T-cell (primary cell): ENCODE results near the gene PSENEN. TPM values are rescaled to one million over a fixed set of nuclear protein-coding genes. Genes with fewer than 3 reads are reported as not detected.

Experiments
- ATAC-seq, 4 experiments: fragments of 200-7000 bp in 3 of 4; fragments of 150-1000 bp in 1 of 4; cut with Tn5 transposase; replicated peaks in 1 of 4; 1 replicate in 3 of 4; 2 replicates in 1 of 4; pipeline ENCODE4 v1.10.0; 2021; ENCODE audit warnings: moderate library complexity in 3 of 4, mild to moderate bottlenecking in 2 of 4, moderate number of reproducible peaks in 1 of 4
- CTCF ChIA-PET, 2 donors: fragments of 300-600 bp; sonication (Branson Sonifier 250); formaldehyde crosslinking; loops; one replicate each; lab custom pipeline; 2022; ENCODE audit warnings: antibody characterized with exemption in 2 of 2; lab: Charles Lee
- POLR2A ChIA-PET, 2 donors: fragments of 300-600 bp; sonication (Branson Sonifier 250); formaldehyde crosslinking; loops; one replicate each; lab custom pipeline; 2022; ENCODE audit warnings: antibody characterized with exemption in 2 of 2; lab: Charles Lee
- DNase-seq, 35 experiments: peaks; one replicate each; pipeline versions ENCODE4 v3.0.0 to v3.0.0-alpha.2; 2013 to 2023
- H3K27ac ChIP-seq: one replicate; pipeline ENCODE4 v1.5.1; 2013; ENCODE audit warnings: low read length
- H3K27me3 ChIP-seq, 2 experiments: replicated peaks in 1 of 2; 1 replicate in 1 of 2; 2 replicates in 1 of 2; pipeline versions ENCODE4 v1.6.1 to v1.7.0; 2013; ENCODE audit warnings: low read length in 1 of 2, mixed read lengths in 1 of 2; ENCODE audit not compliant: control insufficient read depth in 2 of 2, insufficient read depth in 2 of 2; ENCODE audit errors: extremely low read depth in 1 of 2
- H3K36me3 ChIP-seq, 2 donors: 1 replicate in 1 of 2; 2 replicates in 1 of 2; pipeline versions ENCODE4 v1.6.1 to v1.7.0; 2013; ENCODE audit warnings: low read length in 1 of 2; ENCODE audit not compliant: control insufficient read depth in 2 of 2, insufficient read depth in 1 of 2; ENCODE audit errors: extremely low read depth in 1 of 2
- H3K4me1 ChIP-seq, 2 experiments: 1 replicate in 1 of 2; 2 replicates in 1 of 2; pipeline versions ENCODE4 v1.6.1 to v1.7.0; 2013; ENCODE audit warnings: low read length in 2 of 2, mixed read lengths in 1 of 2; ENCODE audit not compliant: insufficient read depth in 2 of 2, control insufficient read depth in 1 of 2; ENCODE audit errors: extremely low read depth in 1 of 2
- H3K4me3 ChIP-seq, 2 donors: 1 replicate in 1 of 2; 2 replicates in 1 of 2; pipeline versions ENCODE4 v1.5.1 to v1.7.0; 2013; ENCODE audit warnings: mild to moderate bottlenecking in 2 of 2, low read length in 1 of 2, moderate library complexity in 1 of 2; ENCODE audit not compliant: control insufficient read depth in 1 of 2; ENCODE audit errors: extremely low read depth in 1 of 2
- H3K9me3 ChIP-seq: 2 replicates; pipeline ENCODE4 v1.7.0; 2013
- H3K27ac Mint-ChIP-seq, 2 donors: one replicate each; pipeline ENCODE4 v1.8.0; 2020 to 2021; ENCODE audit warnings: mild to moderate bottlenecking in 2 of 2, mixed read lengths in 2 of 2
- H3K27me3 Mint-ChIP-seq, 2 donors: one replicate each; pipeline ENCODE4 v1.8.0; 2021 to 2022; ENCODE audit warnings: mixed read lengths in 2 of 2
- H3K36me3 Mint-ChIP-seq: one replicate; pipeline ENCODE4 v1.8.0; 2021; ENCODE audit warnings: mixed read lengths
- H3K4me1 Mint-ChIP-seq, 3 donors: one replicate each; pipeline ENCODE4 v1.8.0; 2020 to 2022; ENCODE audit warnings: mixed read lengths in 3 of 3, mild to moderate bottlenecking in 1 of 3
- H3K4me3 Mint-ChIP-seq, 3 donors: one replicate each; pipeline ENCODE4 v1.8.0; 2020 to 2022; ENCODE audit warnings: mild to moderate bottlenecking in 3 of 3, mixed read lengths in 3 of 3, moderate library complexity in 3 of 3
- H3K9me3 Mint-ChIP-seq, 3 donors: one replicate each; pipeline ENCODE4 v1.8.0; 2020 to 2022; ENCODE audit warnings: mixed read lengths in 3 of 3
- WGBS: methylation state at CpG from one replicate; pipeline ENCODE4 v1.1.5; 2013; ENCODE audit warnings: missing lambda C conversion rate; ENCODE audit not compliant: insufficient coverage; 5-methylcytosine and 5-hydroxymethylcytosine counted together
- total RNA-seq, 35 experiments: library from RNA in 6 of 35; stranded (reverse) in 6 of 35; fragments of 120-200 nt in 1 of 35; gene quantifications; one replicate each; pipeline versions ENCODE4 v1.2.1 to v1.2.4 and lab custom pipeline; 2013 to 2026

The PSENEN gene
- total RNA-seq, 5 donors from 2014 or later (not counting 1 experiment from before 2014, with no cell fraction given): 21.2 to 33.5 (median 24.5) TPM

DNA sequence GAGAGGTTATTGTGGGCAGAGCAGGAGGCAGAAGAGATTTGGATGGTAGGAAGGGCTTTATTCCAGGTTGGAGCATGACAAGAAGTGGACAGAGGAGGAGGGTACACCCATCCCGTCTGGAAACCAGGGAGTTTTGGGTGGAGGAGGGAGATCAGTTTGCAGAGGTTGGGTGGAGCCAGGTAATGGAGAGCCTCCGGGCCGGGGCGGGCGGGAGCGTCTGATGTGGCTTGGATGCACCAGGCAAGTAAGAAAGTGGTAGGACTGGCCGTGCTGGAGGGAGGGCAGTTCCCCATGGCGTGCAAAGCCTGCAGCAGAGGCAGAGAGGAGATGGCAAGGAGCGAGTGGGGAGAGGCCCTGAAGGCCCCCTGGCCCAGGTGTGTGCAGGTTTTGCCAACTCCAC lies 14.1 kb upstream of the PSENEN start:
- no peaks in the 10 kb centered on the region for H3K27me3 Mint-ChIP-seq
- ChIA-PET POLR2A (no interaction called here), CTCF (no interaction called here)
- peaks cover 10 to 25% (median 10%) of the 10 kb centered on the region in 3 donors for H3K4me1 Mint-ChIP-seq
- H3K27ac ChIP-seq: no peak overlapping the region
- H3K36me3 ChIP-seq: peaks cover 27 to 93% of the 10 kb centered on the region in 2 donors
- H3K27ac Mint-ChIP-seq: no peak overlapping the region
- H3K4me1 ChIP-seq: no peaks in the 10 kb centered on the region
- DNase-seq (no peak), ATAC-seq (no peak)
- H3K27me3 ChIP-seq: no peaks in the 10 kb centered on the region
- H3K9me3 Mint-ChIP-seq: no peaks in the 10 kb centered on the region
- no peak overlapping the region for H3K4me3 ChIP-seq
- peaks cover 56% of the 10 kb centered on the region for H3K36me3 Mint-ChIP-seq
- H3K9me3 ChIP-seq: no peaks in the 10 kb centered on the region
- 92% methylated on average over 7 of the region's 9 CpGs for WGBS
- H3K4me3 Mint-ChIP-seq: no peak overlapping the region

DNA sequence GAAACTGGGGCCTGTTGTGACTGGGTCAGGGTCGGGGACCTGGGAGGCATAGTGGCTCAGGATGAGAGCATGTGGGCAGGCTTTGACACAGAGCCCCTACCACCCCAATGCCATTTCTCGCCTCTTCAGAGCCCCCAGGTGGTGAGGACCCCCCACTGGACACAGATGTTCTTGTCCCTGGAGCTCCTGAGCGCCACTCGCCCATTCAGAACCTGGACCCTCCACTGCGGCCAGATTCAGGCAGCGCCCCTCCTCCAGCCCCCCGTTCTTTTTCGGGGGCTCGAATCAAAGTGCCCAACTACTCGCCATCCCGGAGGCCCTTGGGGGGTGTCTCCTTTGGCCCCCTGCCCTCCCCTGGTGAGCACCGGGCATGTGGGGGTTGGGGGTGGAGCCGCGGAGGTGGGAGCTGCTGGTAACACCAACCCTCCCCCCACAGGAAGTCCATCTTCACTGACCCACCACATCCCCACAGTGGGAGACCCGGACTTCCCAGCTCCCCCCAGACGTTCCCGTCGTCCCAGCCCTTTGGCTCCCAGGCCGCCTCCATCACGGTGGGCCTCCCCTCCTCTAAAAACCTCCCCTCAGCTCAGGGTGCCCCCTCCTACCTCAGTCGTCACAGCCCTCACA lies 13.6 kb upstream of the PSENEN start:
- H3K36me3 Mint-ChIP-seq: peaks cover 52% of the 10 kb centered on the region

GRCh38 chr19:35732540-35733179 lies 12.8 kb upstream of the PSENEN start:
- ChIA-PET CTCF (no interaction called here), POLR2A (no interaction called here)
- ATAC-seq (no peak), DNase-seq (no peak)
- no peak overlapping the region for H3K27ac ChIP-seq
- peaks cover 0 to 12% of the 10 kb centered on the region in 2 experiments for H3K4me1 ChIP-seq
- 98% methylated on average over 16 of the region's 25 CpGs for WGBS
- H3K4me3 ChIP-seq: no peak overlapping the region
- Mint-ChIP-seq H3K27ac (no peak overlapping the region), H3K27me3 (no peaks in the 10 kb centered on the region), H3K36me3 (peaks cover 53% of the 10 kb centered on the region), H3K4me3 (no peak overlapping the region), H3K4me1 (peaks cover 21 to 35% (median 23%) of the 10 kb centered on the region in 3 donors), H3K9me3 (no peaks in the 10 kb centered on the region)
- H3K27me3 ChIP-seq: no peaks in the 10 kb centered on the region
- peaks cover 25 to 88% of the 10 kb centered on the region in 2 donors for H3K36me3 ChIP-seq
- no peaks in the 10 kb centered on the region for H3K9me3 ChIP-seq

More for the DNA sequence above, 13.6 kb upstream of the PSENEN start:
- peaks cover 14 to 30% (median 16%) of the 10 kb centered on the region in 3 donors for H3K4me1 Mint-ChIP-seq
- 93% methylated on average over 10 of the region's 21 CpGs for WGBS
- DNase-seq (no peak), ATAC-seq (peak in 1 of 4 experiments; percentile 19)
- Histone ChIP-seq H3K27ac (no peak overlapping the region), H3K4me3 (no peak overlapping the region), H3K4me1 (peaks cover 0 to 5% of the 10 kb centered on the region in 2 experiments), H3K36me3 (peaks cover 30 to 94% of the 10 kb centered on the region in 2 donors), H3K27me3 (no peaks in the 10 kb centered on the region), H3K9me3 (no peaks in the 10 kb centered on the region)
- no peaks in the 10 kb centered on the region for H3K27me3 Mint-ChIP-seq
- H3K4me3 Mint-ChIP-seq: no peak overlapping the region
- no peak overlapping the region for H3K27ac Mint-ChIP-seq
- CTCF ChIA-PET: no interaction called here
- POLR2A ChIA-PET: no interaction called here
- no peaks in the 10 kb centered on the region for H3K9me3 Mint-ChIP-seq

DNA sequence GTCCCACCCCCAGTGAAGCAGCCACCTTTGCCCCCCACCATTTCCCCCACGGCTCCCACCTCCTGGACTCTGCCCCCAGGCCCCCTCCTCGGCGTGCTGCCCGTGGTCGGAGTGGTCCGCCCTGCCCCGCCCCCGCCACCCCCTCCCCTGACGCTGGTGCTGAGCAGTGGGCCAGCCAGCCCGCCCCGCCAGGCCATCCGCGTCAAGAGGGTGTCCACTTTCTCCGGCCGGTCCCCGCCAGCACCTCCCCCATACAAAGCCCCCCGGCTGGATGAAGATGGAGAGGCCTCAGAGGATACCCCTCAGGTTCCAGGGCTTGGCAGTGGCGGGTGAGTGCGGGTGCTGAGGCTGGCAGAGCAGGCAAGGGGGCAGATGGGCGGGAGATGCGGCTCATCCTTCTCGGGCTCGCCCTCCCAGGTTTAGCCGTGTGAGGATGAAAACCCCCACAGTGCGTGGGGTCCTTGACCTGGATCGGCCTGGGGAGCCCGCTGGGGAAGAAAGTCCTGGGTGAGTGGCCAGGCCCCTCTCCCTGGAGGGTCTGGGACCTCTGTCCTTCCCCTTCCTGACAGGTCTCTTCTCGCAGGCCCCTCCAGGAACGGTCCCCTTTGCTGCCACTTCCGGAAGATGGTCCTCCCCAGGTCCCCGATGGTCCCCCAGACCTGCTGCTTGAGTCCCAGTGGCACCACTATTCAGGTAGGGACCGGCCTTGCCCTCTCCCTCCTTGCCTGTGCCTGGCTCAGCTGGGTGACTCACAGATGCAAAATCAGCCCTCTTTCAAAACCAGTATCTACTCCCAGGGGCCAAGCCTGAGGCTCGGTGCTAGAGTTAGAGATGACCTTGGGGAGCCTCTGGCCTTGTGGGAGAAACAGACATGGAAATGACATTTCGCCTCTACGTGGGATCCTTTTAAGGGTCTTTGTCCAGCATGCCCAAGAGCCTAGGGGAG lies 12.0 kb upstream of the PSENEN start:
- peak overlapping the region in 1 of 2 donors; percentile 67 for H3K27ac Mint-ChIP-seq

GRCh38 chr19:35734273-35734672 lies 11.2 kb upstream of the PSENEN start:
- Histone ChIP-seq H3K36me3 (peaks cover 23 to 88% of the 10 kb centered on the region in 2 donors), H3K27me3 (no peaks in the 10 kb centered on the region), H3K9me3 (no peaks in the 10 kb centered on the region), H3K4me3 (no peak overlapping the region), H3K27ac (no peak overlapping the region), H3K4me1 (peaks cover 0 to 17% of the 10 kb centered on the region in 2 experiments)
- Mint-ChIP-seq H3K27ac (peak overlapping the region; percentile 67 to 77), H3K4me1 (peaks cover 28 to 50% (median 31%) of the 10 kb centered on the region in 3 donors), H3K9me3 (no peaks in the 10 kb centered on the region), H3K36me3 (peaks cover 44% of the 10 kb centered on the region), H3K4me3 (no peak overlapping the region), H3K27me3 (no peaks in the 10 kb centered on the region)
- ChIA-PET CTCF (no interaction called here), POLR2A (no interaction called here)
- ATAC-seq: no peak
- 97% methylated on average over 8 of the region's 8 CpGs for WGBS
- DNase-seq: no peak

More for the DNA sequence above, 12.0 kb upstream of the PSENEN start:
- no peak overlapping the region for H3K27ac ChIP-seq
- CTCF ChIA-PET: no interaction called here
- Mint-ChIP-seq H3K9me3 (no peaks in the 10 kb centered on the region), H3K27me3 (no peaks in the 10 kb centered on the region), H3K4me1 (peaks cover 21 to 42% (median 24%) of the 10 kb centered on the region in 3 donors), H3K4me3 (no peak overlapping the region), H3K36me3 (peaks cover 48% of the 10 kb centered on the region)
- H3K27me3 ChIP-seq: no peaks in the 10 kb centered on the region
- H3K4me1 ChIP-seq: peaks cover 0 to 15% of the 10 kb centered on the region in 2 experiments
- H3K36me3 ChIP-seq: peaks cover 23 to 88% of the 10 kb centered on the region in 2 donors
- no peak overlapping the region for H3K4me3 ChIP-seq
- ATAC-seq: no peak
- WGBS: 96% methylated on average over 15 of the region's 35 CpGs
- POLR2A ChIA-PET: no interaction called here
- DNase-seq: no peak
- H3K9me3 ChIP-seq: no peaks in the 10 kb centered on the region

GRCh38 chr19:35734889-35735288 lies 10.6 kb upstream of the PSENEN start:
- CTCF ChIA-PET: no interaction called here
- H3K4me1 ChIP-seq: peaks cover 0 to 23% of the 10 kb centered on the region in 2 experiments
- no peak for DNase-seq
- no peak overlapping the region for H3K4me3 Mint-ChIP-seq
- peak overlapping the region; percentile 19 to 77 for H3K27ac Mint-ChIP-seq
- H3K27ac ChIP-seq: no peak overlapping the region
- peaks cover 33 to 53% (median 36%) of the 10 kb centered on the region in 3 donors for H3K4me1 Mint-ChIP-seq
- ATAC-seq: no peak
- no peaks in the 10 kb centered on the region for H3K9me3 ChIP-seq
- POLR2A ChIA-PET: no interaction called here
- no peaks in the 10 kb centered on the region for H3K27me3 Mint-ChIP-seq
- H3K27me3 ChIP-seq: no peaks in the 10 kb centered on the region
- WGBS: 93% methylated on average over 4 of the region's 5 CpGs
- H3K36me3 ChIP-seq: peaks cover 23 to 87% of the 10 kb centered on the region in 2 donors
- peaks cover 38% of the 10 kb centered on the region for H3K36me3 Mint-ChIP-seq
- H3K4me3 ChIP-seq: no peak overlapping the region
- no peaks in the 10 kb centered on the region for H3K9me3 Mint-ChIP-seq
